B cell (primary cell): ENCODE measurements around the gene TMEM131L. TPM values are rescaled to one million over a fixed set of nuclear protein-coding genes. Genes with fewer than 3 reads are reported as not detected.

Source experiments
- ATAC-seq: fragments of 200-7000 bp; cut with Tn5 transposase; one replicate; pipeline ENCODE4 v1.10.0; 2021; ENCODE audit warnings: low read depth, mild to moderate bottlenecking, moderate number of reproducible peaks, moderate library complexity
- CTCF ChIA-PET: fragments of 350-600 bp; sonication (Branson Sonifier 250); formaldehyde crosslinking; loops from one replicate; lab custom pipeline; 2021; ENCODE audit warnings: antibody characterized with exemption, inconsistent platforms; lab: Charles Lee
- POLR2A ChIA-PET: fragments of 350-600 bp; sonication (Branson Sonifier 250); formaldehyde crosslinking; loops from one replicate; lab custom pipeline; 2021; ENCODE audit warnings: antibody characterized with exemption; lab: Charles Lee
- DNase-seq: peaks from one replicate; pipeline ENCODE4 v3.0.0; 2013
- H2AFZ ChIP-seq: 2 replicates; pipeline ENCODE4 v1.6.1; 2012; ENCODE audit warnings: mild to moderate bottlenecking, low read depth, low read length; ENCODE audit not compliant: insufficient read depth, poor library complexity, severe bottlenecking
- H3K27ac ChIP-seq, 2 donors: 1 replicate in 1 of 2; 2 replicates in 1 of 2; pipeline ENCODE4 v1.5.1; 2012 to 2013; ENCODE audit warnings: low read length in 2 of 2, mild to moderate bottlenecking in 2 of 2, moderate library complexity in 1 of 2
- H3K27me3 ChIP-seq, 4 experiments: fragments of 200-600 bp in 1 of 4; sonication (generic) in 1 of 4; replicated peaks in 1 of 4; 1 replicate in 2 of 4; 2 replicates in 2 of 4; pipeline versions ENCODE4 v1.6.1 to v1.7.0; 2013 to 2016; ENCODE audit warnings: low read length in 3 of 4, mild to moderate bottlenecking in 2 of 4, mixed read lengths in 1 of 4, moderate library complexity in 1 of 4; ENCODE audit not compliant: insufficient read depth in 4 of 4, control insufficient read depth in 3 of 4; ENCODE audit errors: control extremely low read depth in 1 of 4
- H3K36me3 ChIP-seq, 2 experiments: replicated peaks in 1 of 2; 1 replicate in 1 of 2; 2 replicates in 1 of 2; pipeline versions ENCODE4 v1.6.1 to v1.7.1; 2013; ENCODE audit warnings: low read length in 1 of 2; ENCODE audit not compliant: insufficient read depth in 2 of 2, control insufficient read depth in 1 of 2; ENCODE audit errors: control extremely low read depth in 1 of 2, extremely low read depth in 1 of 2
- H3K4me1 ChIP-seq, 2 donors: fragments of 200-600 bp in 1 of 2; sonication (generic) in 1 of 2; 1 replicate in 1 of 2; 2 replicates in 1 of 2; pipeline versions ENCODE4 v1.5.1 to v1.6.1; 2013 to 2017; ENCODE audit warnings: low read length in 2 of 2; ENCODE audit not compliant: control insufficient read depth in 2 of 2, insufficient read depth in 2 of 2
- H3K4me2 ChIP-seq: replicated peaks from 2 replicates; pipeline ENCODE3; 2012; ENCODE audit warnings: mild to moderate bottlenecking, low read depth, low read length; ENCODE audit not compliant: poor library complexity, severe bottlenecking
- H3K4me3 ChIP-seq, 5 experiments: fragments of 200-600 bp in 1 of 5; sonication (generic) in 1 of 5; 1 replicate in 3 of 5; 2 replicates in 2 of 5; pipeline versions ENCODE4 v1.5.1 to v1.7.0; 2011 to 2016; ENCODE audit warnings: low read length in 4 of 5, mild to moderate bottlenecking in 4 of 5, low read depth in 2 of 5, control low read depth in 1 of 5, moderate library complexity in 1 of 5; ENCODE audit not compliant: insufficient read depth in 1 of 5; ENCODE audit errors: control extremely low read depth in 1 of 5, extremely low read depth in 1 of 5
- H3K79me2 ChIP-seq: fragments of 200-600 bp; sonication (generic); one replicate; pipeline ENCODE4 v1.6.0; 2016; ENCODE audit warnings: low read length; ENCODE audit not compliant: control insufficient read depth, insufficient read depth
- H3K9ac ChIP-seq: fragments of 200-600 bp; sonication (generic); 2 replicates; pipeline ENCODE4 v1.6.1; 2017; ENCODE audit warnings: mild to moderate bottlenecking, low read length, moderate library complexity
- H3K9me3 ChIP-seq, 3 donors: one replicate each; pipeline versions ENCODE4 v1.6.1 to v1.7.1; 2013; ENCODE audit warnings: low read length in 2 of 3; ENCODE audit not compliant: control insufficient read depth in 2 of 3, insufficient read depth in 1 of 3; ENCODE audit errors: control extremely low read depth in 1 of 3
- H4K20me1 ChIP-seq: 2 replicates; pipeline ENCODE4 v1.6.0; 2012; ENCODE audit warnings: mild to moderate bottlenecking, low read length; ENCODE audit not compliant: insufficient read depth, control insufficient read depth, poor library complexity, severe bottlenecking
- H3K27ac Mint-ChIP-seq: one replicate; pipeline ENCODE4 v1.8.0; 2021; ENCODE audit warnings: mixed read lengths
- H3K27me3 Mint-ChIP-seq: one replicate; pipeline ENCODE4 v1.8.0; 2021; ENCODE audit warnings: mixed read lengths
- H3K4me1 Mint-ChIP-seq: one replicate; pipeline ENCODE4 v1.8.0; 2021; ENCODE audit warnings: mixed read lengths
- H3K4me3 Mint-ChIP-seq: one replicate; pipeline ENCODE4 v1.8.0; 2021; ENCODE audit warnings: mixed read lengths
- H3K9me3 Mint-ChIP-seq: one replicate; pipeline ENCODE4 v1.8.0; 2022; ENCODE audit warnings: mixed read lengths; ENCODE audit not compliant: insufficient read depth
- EZH2 ChIP-seq: IDR thresholded peaks from 2 replicates; pipeline ENCODE4 v1.6.1; 2012; ENCODE audit warnings: borderline replicate concordance, low read depth, mild to moderate bottlenecking, moderate library complexity, low read length; ENCODE audit not compliant: insufficient read depth, poor library complexity, severe bottlenecking
- WGBS: methylation state at CpG from one replicate; pipeline ENCODE4 v1.1.5; 2013; ENCODE audit warnings: missing lambda C conversion rate; ENCODE audit not compliant: insufficient coverage; 5-methylcytosine and 5-hydroxymethylcytosine counted together
- intact Hi-C: fragments of 100-400 bp; cut with micrococcal nuclease; formaldehyde crosslinking; loops from one replicate; pipeline ENCODE4 v1.10.0; 2022
- polyA plus RNA-seq: library from polyadenylated mRNA; depleted of rRNA; stranded (reverse); fragments of >200 nt; gene quantifications from 2 replicates; pipeline ENCODE4 v1.2.3, GENCODE V29; 2012
- total RNA-seq, 2 donors: library from RNA; stranded (reverse); fragments of 120-200 nt in 1 of 2; gene quantifications; 1 replicate in 1 of 2; 2 replicates in 1 of 2; pipeline versions ENCODE4 v1.2.3 to v1.2.4, GENCODE V29; 2013 to 2022
- TF ChIP-seq, protein P1 (sequence below): fragments of 200-600 bp; IDR thresholded peaks from one replicate; pipeline ENCODE4 v1.8.0; 2022; ENCODE audit warnings: antibody characterized with exemption, mild to moderate bottlenecking

TMEM131L gene
- total and polyA plus RNA-seq, 2 donors (not counting 1 experiment from before 2014, with no cell fraction given): 56.4 to 120 TPM

DNA sequence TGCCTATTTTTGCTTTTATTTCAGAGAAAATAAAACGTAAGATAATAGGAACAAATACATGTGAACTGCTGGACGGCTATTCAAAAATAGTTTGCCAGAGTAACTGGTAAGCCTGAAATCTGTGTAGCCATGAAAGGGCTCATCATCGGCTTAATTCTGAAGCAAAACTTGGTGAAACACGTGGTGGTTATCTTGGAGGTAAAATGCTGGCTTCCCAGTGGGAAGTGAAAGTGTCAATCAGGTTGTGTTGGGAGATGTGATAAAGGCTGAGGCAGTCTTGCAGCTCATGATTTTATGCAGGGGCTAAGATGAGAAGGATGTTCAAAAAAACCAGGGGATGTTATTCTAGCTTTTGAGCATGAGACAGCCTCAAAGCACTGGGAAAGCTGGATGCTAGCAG, 181.8 kb downstream of the TMEM131L start:
- ChIA-PET CTCF (interaction anchor here (0.6 to 1.7 kb wide), 6 partner anchors 102 to 565 kb away, joined by 3 to 5 read pairs (median 4); no protein-coding TSS in a partner anchor), POLR2A (no interaction called here)
- WGBS: 73% methylated on average over 4 of the region's 4 CpGs
- Histone ChIP-seq H3K79me2 (no peaks in the 10 kb centered on the region), H3K36me3 (no peaks in the 10 kb centered on the region), H3K4me2 (no peak overlapping the region), H3K27me3 (no peaks in the 10 kb centered on the region), H3K9me3 (peaks cover 0 to 3% (median 0%) of the 10 kb centered on the region in 3 donors), H4K20me1 (no peaks in the 10 kb centered on the region), H3K27ac (no peak overlapping the region), H3K4me1 (peaks cover 17 to 19% of the 10 kb centered on the region in 2 donors), H3K4me3 (no peak overlapping the region), H2AFZ (no peak overlapping the region), H3K9ac (no peak overlapping the region)
- peaks cover 22% of the 10 kb centered on the region for H3K4me1 Mint-ChIP-seq
- H3K4me3 Mint-ChIP-seq: no peak overlapping the region
- no peaks in the 10 kb centered on the region for H3K27me3 Mint-ChIP-seq
- ATAC-seq (no peak), DNase-seq (no peak)
- TF ChIP-seq EZH2: no peak
- TF ChIP-seq, protein P1, sequence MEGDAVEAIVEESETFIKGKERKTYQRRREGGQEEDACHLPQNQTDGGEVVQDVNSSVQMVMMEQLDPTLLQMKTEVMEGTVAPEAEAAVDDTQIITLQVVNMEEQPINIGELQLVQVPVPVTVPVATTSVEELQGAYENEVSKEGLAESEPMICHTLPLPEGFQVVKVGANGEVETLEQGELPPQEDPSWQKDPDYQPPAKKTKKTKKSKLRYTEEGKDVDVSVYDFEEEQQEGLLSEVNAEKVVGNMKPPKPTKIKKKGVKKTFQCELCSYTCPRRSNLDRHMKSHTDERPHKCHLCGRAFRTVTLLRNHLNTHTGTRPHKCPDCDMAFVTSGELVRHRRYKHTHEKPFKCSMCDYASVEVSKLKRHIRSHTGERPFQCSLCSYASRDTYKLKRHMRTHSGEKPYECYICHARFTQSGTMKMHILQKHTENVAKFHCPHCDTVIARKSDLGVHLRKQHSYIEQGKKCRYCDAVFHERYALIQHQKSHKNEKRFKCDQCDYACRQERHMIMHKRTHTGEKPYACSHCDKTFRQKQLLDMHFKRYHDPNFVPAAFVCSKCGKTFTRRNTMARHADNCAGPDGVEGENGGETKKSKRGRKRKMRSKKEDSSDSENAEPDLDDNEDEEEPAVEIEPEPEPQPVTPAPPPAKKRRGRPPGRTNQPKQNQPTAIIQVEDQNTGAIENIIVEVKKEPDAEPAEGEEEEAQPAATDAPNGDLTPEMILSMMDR: no peak
- intact Hi-C loops: loop anchor here (10.0 kb wide), 1 partner anchor 423 kb away; no protein-coding TSS in a partner anchor
- no peaks in the 10 kb centered on the region for H3K9me3 Mint-ChIP-seq
- no peak overlapping the region for H3K27ac Mint-ChIP-seq

DNA sequence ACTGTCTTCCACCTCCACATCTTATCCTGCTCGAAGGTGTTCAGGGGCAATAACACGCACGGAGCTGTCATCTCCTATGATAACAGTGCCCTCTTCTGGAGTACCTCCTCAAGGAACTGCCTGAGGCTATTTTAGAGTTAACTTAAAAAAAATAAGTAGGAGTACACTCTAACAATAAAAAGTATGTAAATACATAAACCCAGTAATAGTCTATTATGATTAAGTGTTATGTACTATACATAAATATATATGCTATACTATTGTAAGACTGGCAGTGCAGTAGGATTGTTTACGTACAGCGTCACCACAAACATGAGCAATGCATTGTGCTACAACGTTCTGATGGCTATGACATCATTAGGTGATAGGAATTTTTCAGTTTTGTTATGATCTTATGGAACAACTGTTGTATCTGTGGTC, 183.4 kb downstream of the TMEM131L start:
- Histone ChIP-seq H3K36me3 (no peaks in the 10 kb centered on the region), H3K9ac (no peak overlapping the region), H3K4me3 (no peak overlapping the region), H3K4me1 (peaks cover 17 to 19% of the 10 kb centered on the region in 2 donors), H2AFZ (no peak overlapping the region), H3K27me3 (no peaks in the 10 kb centered on the region), H3K9me3 (peaks cover 0 to 3% (median 0%) of the 10 kb centered on the region in 3 donors), H3K4me2 (no peak overlapping the region), H3K79me2 (no peaks in the 10 kb centered on the region), H3K27ac (no peak overlapping the region), H4K20me1 (no peaks in the 10 kb centered on the region)
- 85% methylated on average over 4 of the region's 6 CpGs for WGBS
- no peaks in the 10 kb centered on the region for H3K9me3 Mint-ChIP-seq
- TF ChIP-seq, protein P1: no peak
- no peak for TF ChIP-seq EZH2
- intact Hi-C loops: loop anchor here (10.0 kb wide), 1 partner anchor 425 kb away; no protein-coding TSS in a partner anchor
- H3K27me3 Mint-ChIP-seq: no peaks in the 10 kb centered on the region
- DNase-seq (no peak), ATAC-seq (no peak)
- no peak overlapping the region for H3K4me3 Mint-ChIP-seq
- ChIA-PET POLR2A (no interaction called here), CTCF (interaction anchor here (0.6 to 1.7 kb wide), 3 partner anchors 100 to 570 kb away, joined by 3 to 4 read pairs (median 3); no protein-coding TSS in a partner anchor)
- H3K27ac Mint-ChIP-seq: no peak overlapping the region
- H3K4me1 Mint-ChIP-seq: peaks cover 19% of the 10 kb centered on the region
